ENCODE results near the gene C2CD3.
A peak's percentile ranks its signal among the peaks of the same experiment; 100 is the strongest.
"Not testable (repeated sequence)": the region's sequence is repeated elsewhere in the genome, so short reads cannot be mapped to it uniquely, and the experiment has no call there.

C2CD3 gene

GRCh38 chr11:73989156-73989555, 181.6 kb downstream of the C2CD3 start:
- H3K4me3 ChIP-seq = no peak overlapping the region
- no peak overlapping the region for H3K27ac ChIP-seq
- intact Hi-C loops (cut with DNase I; ENCODE audit: low total_unique reads) = no loop called here
- H3K9me3 ChIP-seq = no peaks in the 10 kb centered on the region
- no peak for TF ChIP-seq CTCF (IDR thresholded peaks at IDR 0.05)
- H3K27me3 ChIP-seq = no peaks in the 10 kb centered on the region
- H3K36me3 ChIP-seq = no peaks in the 10 kb centered on the region
- DNase-seq = peak in 1 of 2 donors; percentile 13
- peaks cover 0 to 9% (median 7%) of the 10 kb centered on the region in 4 donors for H3K4me1 ChIP-seq

- Histone ChIP-seq H3K4me3 (no peak overlapping the region), H3K27me3 (no peaks in the 10 kb centered on the region), H3K27ac (no peak overlapping the region), H3K9me3 (no peaks in the 10 kb centered on the region), H3K4me1 (peaks cover 0 to 17% (median 13%) of the 10 kb centered on the region in 4 donors), H3K36me3 (no peaks in the 10 kb centered on the region)
- no peak for TF ChIP-seq CTCF (IDR thresholded peaks at IDR 0.05)
- intact Hi-C loops (cut with DNase I; ENCODE audit: low total_unique reads) = no loop called here
- DNase-seq = peak in 1 of 2 donors; percentile 3
Observed at GRCh38 chr11:73988227-73988626, 182.6 kb downstream of the C2CD3 start.

GRCh38 chr11:73985661-73986060, 185.1 kb downstream of the C2CD3 start:
- H3K27me3 ChIP-seq; intact Hi-C loops (cut with DNase I; ENCODE audit: low total_unique reads); H3K9me3 ChIP-seq; H3K27ac ChIP-seq; H3K36me3 ChIP-seq; DNase-seq; H3K4me3 ChIP-seq: not testable (repeated sequence)
- H3K4me1 ChIP-seq = peaks cover 0 to 25% (median 15%) of the 10 kb centered on the region in 4 donors

- TF ChIP-seq CTCF (IDR thresholded peaks at IDR 0.05) = peak in 1 of 2 experiments; percentile 8
- Histone ChIP-seq H3K4me3 (peak overlapping the region; percentile 57 to 62), H3K9me3 (no peaks in the 10 kb centered on the region), H3K4me1 (peaks cover 0 to 25% (median 15%) of the 10 kb centered on the region in 4 donors), H3K27me3 (no peaks in the 10 kb centered on the region), H3K27ac (peak overlapping the region; percentile 85 to 86), H3K36me3 (peaks cover 0 to 6% (median 0%) of the 10 kb centered on the region in 3 donors)
- peak; percentile 17 to 71 for DNase-seq
- intact Hi-C loops (cut with DNase I; ENCODE audit: low total_unique reads) = loop anchor here (5.0 kb wide), 1 partner anchor 33 kb away; no protein-coding TSS in a partner anchor
Observed at GRCh38 chr11:73983741-73984538, 186.9 kb downstream of the C2CD3 start.

GRCh38 chr11:73982990-73983740, 187.6 kb downstream of the C2CD3 start:
- intact Hi-C loops (cut with DNase I; ENCODE audit: low total_unique reads) = loop anchor here (5.0 kb wide), 1 partner anchor 34 kb away; no protein-coding TSS in a partner anchor
- no peak for TF ChIP-seq CTCF (IDR thresholded peaks at IDR 0.05)
- Histone ChIP-seq H3K9me3 (no peaks in the 10 kb centered on the region), H3K36me3 (peaks cover 0 to 14% (median 0%) of the 10 kb centered on the region in 3 donors), H3K27me3 (no peaks in the 10 kb centered on the region), H3K4me3 (peak overlapping the region; percentile 57 to 62), H3K4me1 (peaks cover 0 to 25% (median 15%) of the 10 kb centered on the region in 4 donors), H3K27ac (peak overlapping the region; percentile 85 to 86)
- peak; percentile 90 to 96 for DNase-seq
